HAP-1 (cell line): ENCODE data around the gene NMNAT3.

Experiments used
- DNase-seq, 2 experiments: peaks; one replicate each; pipeline ENCODE4 v3.0.0-alpha.2; 2016 to 2020; ENCODE audit warnings: low spot score in 2 of 2
- H3K27me3 ChIP-seq: fragments of 250-450 bp; sonication (Bioruptor Pico); 2 replicates; pipeline ENCODE4 v1.5.1; 2020; ENCODE audit warnings: low read depth, mild to moderate bottlenecking, moderate library complexity
- H3K36me3 ChIP-seq: fragments of 250-450 bp; sonication (Bioruptor Pico); replicated peaks from 2 replicates; pipeline ENCODE4 v1.5.1; 2020; ENCODE audit warnings: mild to moderate bottlenecking
- H3K4me1 ChIP-seq: fragments of 250-450 bp; sonication (Bioruptor Pico); 2 replicates; pipeline ENCODE4 v1.5.1; 2020; ENCODE audit warnings: mild to moderate bottlenecking
- H3K4me3 ChIP-seq: fragments of 250-450 bp; sonication (Bioruptor Pico); 2 replicates; pipeline ENCODE4 v1.5.1; 2020; ENCODE audit warnings: mild to moderate bottlenecking, moderate library complexity
- H3K9me3 ChIP-seq: fragments of 250-450 bp; sonication (Bioruptor Pico); 2 replicates; pipeline ENCODE4 v1.5.1; 2020; ENCODE audit warnings: mild to moderate bottlenecking, moderate library complexity
- in situ Hi-C: fragments of 300-500 bp; cut with MboI; formaldehyde crosslinking; loops from 3 replicates; pipeline ENCODE4 v1.14.3; 2020; ENCODE audit warnings: low sequenced_read_pairs, inconsistent platforms, mixed read lengths

Gene NMNAT3

GRCh38 chr3:139670196-139670595 is 7.6 kb downstream of the NMNAT3 start:
- Histone ChIP-seq H3K36me3 (no peaks in the 10 kb centered on the region), H3K27me3 (no peaks in the 10 kb centered on the region), H3K4me3 (no peak overlapping the region), H3K9me3 (no peaks in the 10 kb centered on the region), H3K4me1 (no peaks in the 10 kb centered on the region)
- no peak for DNase-seq
- in situ Hi-C loops = no loop called here

GRCh38 chr3:139668332-139668731 is 9.4 kb downstream of the NMNAT3 start:
- no peaks in the 10 kb centered on the region for H3K4me1 ChIP-seq
- no peak overlapping the region for H3K4me3 ChIP-seq
- no peaks in the 10 kb centered on the region for H3K9me3 ChIP-seq
- H3K36me3 ChIP-seq = no peaks in the 10 kb centered on the region
- DNase-seq = no peak
- in situ Hi-C loops = no loop called here
- no peaks in the 10 kb centered on the region for H3K27me3 ChIP-seq

DNA sequence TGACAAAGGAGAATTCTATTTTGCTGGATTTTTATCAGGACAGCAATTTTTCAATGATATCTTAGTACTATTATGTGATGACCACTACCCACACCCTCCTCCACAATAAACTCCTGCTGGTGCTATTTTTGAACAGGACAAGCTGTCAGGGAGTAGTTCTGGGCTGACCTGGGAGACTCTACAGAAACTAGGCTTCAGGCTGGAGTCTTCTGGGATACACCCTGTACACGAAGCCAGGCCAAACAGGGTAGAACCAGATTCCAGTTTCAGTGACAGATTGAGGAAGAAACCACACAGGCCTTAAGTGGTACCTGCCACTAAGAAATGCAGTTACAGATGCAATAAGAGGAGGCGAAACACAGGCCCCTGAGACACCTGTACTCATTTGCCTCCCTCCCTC is 12.8 kb downstream of the NMNAT3 start:
- no peak for DNase-seq
- no peaks in the 10 kb centered on the region for H3K27me3 ChIP-seq
- in situ Hi-C loops = no loop called here
- no peak overlapping the region for H3K4me3 ChIP-seq
- no peaks in the 10 kb centered on the region for H3K4me1 ChIP-seq
- no peaks in the 10 kb centered on the region for H3K9me3 ChIP-seq
- H3K36me3 ChIP-seq = no peaks in the 10 kb centered on the region

DNA sequence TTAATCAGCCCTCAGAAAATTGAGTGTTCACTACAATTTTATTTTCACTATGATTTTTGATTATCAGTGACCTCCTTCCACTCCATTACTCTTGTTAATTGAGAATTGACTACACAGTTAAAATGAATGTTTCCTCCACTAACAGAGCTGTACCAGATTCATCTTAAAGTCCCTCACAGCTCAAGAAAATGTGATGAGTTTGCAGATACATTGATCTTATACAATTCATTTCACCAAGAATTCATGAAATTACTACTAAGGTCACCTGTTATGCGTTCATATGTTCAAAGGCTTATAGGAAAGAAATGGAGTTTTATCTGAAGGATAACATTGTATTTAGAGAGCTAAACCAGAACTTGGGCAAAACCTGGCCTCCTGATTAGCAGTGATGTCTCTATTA is 17.5 kb downstream of the NMNAT3 start:
- Histone ChIP-seq H3K4me3 (no peak overlapping the region), H3K36me3 (no peaks in the 10 kb centered on the region), H3K9me3 (no peaks in the 10 kb centered on the region), H3K27me3 (no peaks in the 10 kb centered on the region), H3K4me1 (no peaks in the 10 kb centered on the region)
- in situ Hi-C loops = no loop called here
- no peak for DNase-seq

- H3K4me3 ChIP-seq = no peak overlapping the region
- in situ Hi-C loops = no loop called here
- no peak for DNase-seq
- H3K36me3 ChIP-seq = no peaks in the 10 kb centered on the region
- H3K27me3 ChIP-seq = no peaks in the 10 kb centered on the region
- no peaks in the 10 kb centered on the region for H3K9me3 ChIP-seq
- H3K4me1 ChIP-seq = no peaks in the 10 kb centered on the region
These were observed 18.3 kb downstream of the NMNAT3 start for GRCh38 chr3:139659511-139659910.

- no peaks in the 10 kb centered on the region for H3K9me3 ChIP-seq
- DNase-seq = no peak
- no peaks in the 10 kb centered on the region for H3K27me3 ChIP-seq
- H3K4me3 ChIP-seq = no peak overlapping the region
- no peaks in the 10 kb centered on the region for H3K36me3 ChIP-seq
- H3K4me1 ChIP-seq = no peaks in the 10 kb centered on the region
- in situ Hi-C loops = no loop called here
These were observed 19.8 kb downstream of the NMNAT3 start for GRCh38 chr3:139657936-139658335.

- H3K36me3 ChIP-seq = no peaks in the 10 kb centered on the region
- no peaks in the 10 kb centered on the region for H3K4me1 ChIP-seq
- no peaks in the 10 kb centered on the region for H3K27me3 ChIP-seq
- DNase-seq = no peak
- H3K9me3 ChIP-seq = no peaks in the 10 kb centered on the region
- in situ Hi-C loops = no loop called here
- no peak overlapping the region for H3K4me3 ChIP-seq
These were observed 20.3 kb downstream of the NMNAT3 start for GRCh38 chr3:139657434-139657833.

GRCh38 chr3:139655909-139656595 is 21.7 kb downstream of the NMNAT3 start:
- H3K36me3 ChIP-seq = no peaks in the 10 kb centered on the region
- H3K4me1 ChIP-seq = no peaks in the 10 kb centered on the region
- no peak for DNase-seq
- no peak overlapping the region for H3K4me3 ChIP-seq
- no peaks in the 10 kb centered on the region for H3K9me3 ChIP-seq
- in situ Hi-C loops = no loop called here
- no peaks in the 10 kb centered on the region for H3K27me3 ChIP-seq

DNA sequence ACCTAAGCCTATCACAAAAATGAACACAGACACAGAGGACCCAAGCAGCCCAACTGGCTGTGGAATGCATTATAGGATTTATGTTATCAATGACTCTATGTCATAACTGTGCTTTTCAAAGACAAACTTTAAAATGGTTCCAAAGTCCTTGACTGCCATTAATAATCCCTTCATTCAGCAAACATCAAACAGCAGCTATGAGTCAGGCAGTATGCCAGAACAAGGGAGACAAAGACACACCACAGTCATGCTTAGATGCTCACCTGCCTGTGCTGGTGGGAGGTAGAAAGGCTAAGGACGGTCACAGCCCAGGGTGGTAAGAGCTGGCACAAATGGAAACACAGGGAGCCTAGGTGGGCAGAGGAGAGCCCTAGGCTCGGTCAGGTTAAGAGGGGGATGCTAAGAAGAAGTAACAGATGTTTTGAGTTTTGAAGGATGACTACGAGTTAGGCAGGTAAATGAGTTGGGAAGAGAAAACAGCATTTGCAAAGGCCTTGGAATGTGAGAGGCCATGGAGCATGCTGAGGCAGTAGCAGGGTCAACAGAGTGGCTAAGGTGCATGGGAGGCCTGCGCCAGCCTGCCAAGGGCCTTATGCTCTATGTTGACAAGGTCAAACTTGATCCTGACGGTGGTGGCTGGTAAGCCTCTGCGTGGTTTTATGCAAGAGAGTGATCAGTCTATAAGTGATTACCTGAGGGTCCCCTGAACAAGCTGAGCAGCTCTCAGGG is 23.0 kb downstream of the NMNAT3 start:
- H3K9me3 ChIP-seq = no peaks in the 10 kb centered on the region
- H3K4me1 ChIP-seq = no peaks in the 10 kb centered on the region
- H3K4me3 ChIP-seq = no peak overlapping the region
- in situ Hi-C loops = no loop called here
- H3K36me3 ChIP-seq = no peaks in the 10 kb centered on the region
- no peak for DNase-seq
- H3K27me3 ChIP-seq = no peaks in the 10 kb centered on the region

- Histone ChIP-seq H3K36me3 (no peaks in the 10 kb centered on the region), H3K27me3 (no peaks in the 10 kb centered on the region), H3K4me1 (no peaks in the 10 kb centered on the region), H3K4me3 (no peak overlapping the region), H3K9me3 (no peaks in the 10 kb centered on the region)
- no peak for DNase-seq
- in situ Hi-C loops = no loop called here
These were observed 24.2 kb downstream of the NMNAT3 start for GRCh38 chr3:139653582-139653981.

GRCh38 chr3:139652561-139652960 is 25.2 kb downstream of the NMNAT3 start:
- in situ Hi-C loops = no loop called here
- H3K36me3 ChIP-seq = no peaks in the 10 kb centered on the region
- H3K4me3 ChIP-seq = no peak overlapping the region

DNA sequence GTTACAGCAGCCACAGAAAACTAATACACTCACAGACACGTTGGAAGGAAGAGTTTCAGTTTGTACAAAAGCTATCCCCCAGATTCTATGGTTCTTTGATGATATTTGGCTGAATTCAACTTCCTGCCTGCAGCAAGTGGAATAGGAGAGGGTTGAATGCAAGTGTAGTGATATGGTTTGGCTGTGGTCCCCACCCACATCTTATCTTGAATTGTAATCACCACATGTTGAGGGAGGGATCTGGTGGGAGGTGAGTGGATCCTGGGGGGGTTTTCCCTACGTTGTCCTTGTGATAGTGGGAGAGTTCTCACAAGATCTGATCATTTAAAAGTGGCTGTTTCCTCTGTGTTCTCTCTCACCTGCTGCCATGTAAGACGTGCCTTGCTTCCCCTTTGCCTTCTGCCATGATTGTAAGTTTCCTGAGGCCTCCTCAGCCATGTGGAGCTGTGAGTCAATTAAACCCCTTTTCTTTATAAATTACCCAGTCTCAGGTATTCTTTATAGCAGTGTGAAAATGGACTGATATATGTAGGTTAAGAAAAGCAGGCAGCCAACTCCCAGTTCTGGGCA is 29.8 kb downstream of the NMNAT3 start:
- Histone ChIP-seq H3K9me3 (no peaks in the 10 kb centered on the region; the same call in 1 of the 2 replicates), H3K4me3 (no peak overlapping the region), H3K27me3 (no peaks in the 10 kb centered on the region), H3K36me3 (no peaks in the 10 kb centered on the region), H3K4me1 (no peaks in the 10 kb centered on the region)
- in situ Hi-C loops = no loop called here
- DNase-seq = no peak

More at GRCh38 chr3:139652561-139652960, 25.2 kb downstream of the NMNAT3 start:
- no peaks in the 10 kb centered on the region for H3K4me1 ChIP-seq
- DNase-seq = no peak
- no peaks in the 10 kb centered on the region for H3K27me3 ChIP-seq
- H3K9me3 ChIP-seq = no peaks in the 10 kb centered on the region

GRCh38 chr3:139646512-139646911 is 31.3 kb downstream of the NMNAT3 start:
- no peaks in the 10 kb centered on the region for H3K4me1 ChIP-seq
- no peaks in the 10 kb centered on the region; the same call in 1 of the 2 replicates for H3K9me3 ChIP-seq
- in situ Hi-C loops = no loop called here
- DNase-seq = no peak
- H3K27me3 ChIP-seq = no peaks in the 10 kb centered on the region
- no peaks in the 10 kb centered on the region for H3K36me3 ChIP-seq
- H3K4me3 ChIP-seq = no peak overlapping the region

GRCh38 chr3:139642996-139643395 is 34.8 kb downstream of the NMNAT3 start:
- no peak overlapping the region for H3K4me3 ChIP-seq
- H3K4me1 ChIP-seq = no peaks in the 10 kb centered on the region
- no peaks in the 10 kb centered on the region for H3K36me3 ChIP-seq
- in situ Hi-C loops = no loop called here
- DNase-seq = no peak
- no peaks in the 10 kb centered on the region for H3K27me3 ChIP-seq
- no peaks in the 10 kb centered on the region; the same call in 1 of the 2 replicates for H3K9me3 ChIP-seq
